Kidney (tissue), 14 donors: ENCODE measurements around the gene PLCB1. TPM values are rescaled to one million over a fixed set of nuclear protein-coding genes. Genes with fewer than 3 reads are reported as not detected.

Source experiments
- DNase-seq, 5 donors: peaks; one replicate each; pipeline ENCODE4 v3.0.0-alpha.2; 2013 to 2020
- FAIRE-seq: peaks from 2 replicates; lab custom pipeline; 2012; peaks lifted over from hg19 to GRCh38; lab: Jason Lieb, UNC
- H3K27ac ChIP-seq, 2 donors: one replicate each; pipeline ENCODE4 v1.7.0; 2013; ENCODE audit warnings: low read depth in 2 of 2, low read length in 2 of 2, inconsistent platforms in 1 of 2
- H3K27me3 ChIP-seq: one replicate; pipeline ENCODE4 v1.7.1; 2013; ENCODE audit warnings: low read length, inconsistent platforms; ENCODE audit not compliant: control insufficient read depth, insufficient read depth
- H3K36me3 ChIP-seq, 3 donors: one replicate each; pipeline versions ENCODE4 v1.7.0 to v1.7.1; 2013; ENCODE audit warnings: low read length in 3 of 3, control low read depth in 1 of 3, inconsistent platforms in 1 of 3; ENCODE audit not compliant: insufficient read depth in 3 of 3, control insufficient read depth in 2 of 3
- H3K4me1 ChIP-seq, 3 donors: one replicate each; pipeline versions ENCODE4 v1.7.0 to v1.7.1; 2013; ENCODE audit warnings: low read length in 3 of 3, inconsistent platforms in 1 of 3, low read depth in 1 of 3; ENCODE audit not compliant: control insufficient read depth in 2 of 3, insufficient read depth in 2 of 3
- H3K4me3 ChIP-seq, 3 donors: one replicate each; pipeline versions ENCODE4 v1.7.0 to v1.8.1; 2013; ENCODE audit warnings: low read length in 3 of 3, control low read depth in 1 of 3, inconsistent platforms in 1 of 3
- H3K9ac ChIP-seq, 3 donors: one replicate each; pipeline versions ENCODE4 v1.7.0 to v1.7.1; 2013; ENCODE audit warnings: low read length in 3 of 3, control low read depth in 1 of 3, inconsistent platforms in 1 of 3
- H3K9me3 ChIP-seq, 3 donors: one replicate each; pipeline versions ENCODE4 v1.7.0 to v1.7.1; 2013; ENCODE audit warnings: low read length in 3 of 3, control low read depth in 1 of 3, inconsistent platforms in 1 of 3; ENCODE audit not compliant: control insufficient read depth in 2 of 3, insufficient read depth in 1 of 3
- intact Hi-C: fragments of 100-400 bp; cut with DNase I; formaldehyde crosslinking; loops from one replicate; pipeline ENCODE4 v1.11.1; 2022
- polyA plus RNA-seq: library from polyadenylated mRNA; stranded (reverse); fragments of 350-450 nt; fragmentation: Illumina TruSeq; extraction: RNeasy Lipid Tissue Mini Kit (QIAGEN cat#74804); gene quantifications from one replicate; pipeline ENCODE4 v1.2.3, GENCODE V29; 2014; ENCODE audit warnings: low read depth, low replicate concordance; ENCODE audit not compliant: insufficient read depth
- total RNA-seq: library from RNA; stranded (reverse); fragmentation: NEBNext Ultra II Directional; extraction: Animal tissue kit (Norgen Biotek cat#: 25700); gene quantifications from one replicate; pipeline ENCODE4 v1.2.1, GENCODE V29; 2021
- TF ChIP-seq, protein P1 (sequence below): IDR thresholded peaks from 3 replicates; pipeline ENCODE4 v1.5.1; 2012; ENCODE audit warnings: mild to moderate bottlenecking, moderate library complexity, borderline replicate concordance; ENCODE audit not compliant: insufficient read depth; ENCODE audit errors: extremely low read depth
- donor health status: control.
- donor health status: control.
- donor health status: control.
- donor health status: control.
- donor health status: control.
- donor health status: DM: yes; HTN: yes; CAD: no.
- donor health status: Normal renal cell carcinoma (clear cell type).

PLCB1 gene
- total and polyA plus RNA-seq, 2 donors from 2014 or later, result 9.4 to 107 TPM

DNA sequence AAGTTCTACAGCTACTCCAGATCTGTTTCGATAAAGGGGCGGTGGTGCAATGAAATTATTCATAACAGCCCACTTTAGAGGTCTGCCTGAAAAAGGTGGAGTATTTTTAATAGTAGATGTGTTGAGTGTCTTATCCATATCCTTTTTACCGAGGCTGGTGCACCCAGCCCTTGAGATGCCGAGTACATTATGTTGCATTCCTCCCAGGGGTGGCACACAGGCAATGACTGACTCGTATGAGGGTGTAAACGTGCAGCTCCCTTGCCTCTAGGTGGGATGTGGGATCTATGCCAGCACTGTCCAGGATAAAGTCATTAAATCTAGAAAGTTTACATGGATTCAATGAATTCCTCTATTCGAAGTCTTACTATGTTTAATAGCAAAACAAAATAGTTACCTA, 355.6 kb downstream of the PLCB1 start:
- intact Hi-C loops, result no loop called here
- TF ChIP-seq, protein P1, sequence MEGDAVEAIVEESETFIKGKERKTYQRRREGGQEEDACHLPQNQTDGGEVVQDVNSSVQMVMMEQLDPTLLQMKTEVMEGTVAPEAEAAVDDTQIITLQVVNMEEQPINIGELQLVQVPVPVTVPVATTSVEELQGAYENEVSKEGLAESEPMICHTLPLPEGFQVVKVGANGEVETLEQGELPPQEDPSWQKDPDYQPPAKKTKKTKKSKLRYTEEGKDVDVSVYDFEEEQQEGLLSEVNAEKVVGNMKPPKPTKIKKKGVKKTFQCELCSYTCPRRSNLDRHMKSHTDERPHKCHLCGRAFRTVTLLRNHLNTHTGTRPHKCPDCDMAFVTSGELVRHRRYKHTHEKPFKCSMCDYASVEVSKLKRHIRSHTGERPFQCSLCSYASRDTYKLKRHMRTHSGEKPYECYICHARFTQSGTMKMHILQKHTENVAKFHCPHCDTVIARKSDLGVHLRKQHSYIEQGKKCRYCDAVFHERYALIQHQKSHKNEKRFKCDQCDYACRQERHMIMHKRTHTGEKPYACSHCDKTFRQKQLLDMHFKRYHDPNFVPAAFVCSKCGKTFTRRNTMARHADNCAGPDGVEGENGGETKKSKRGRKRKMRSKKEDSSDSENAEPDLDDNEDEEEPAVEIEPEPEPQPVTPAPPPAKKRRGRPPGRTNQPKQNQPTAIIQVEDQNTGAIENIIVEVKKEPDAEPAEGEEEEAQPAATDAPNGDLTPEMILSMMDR, result no peak
- FAIRE-seq (peak; percentile 8), DNase-seq (no peak)
- H3K36me3 ChIP-seq, result no peaks in the 10 kb centered on the region
- no peak overlapping the region for H3K9ac ChIP-seq
- H3K27me3 ChIP-seq, result no peaks in the 10 kb centered on the region
- H3K4me1 ChIP-seq, result no peaks in the 10 kb centered on the region
- no peak overlapping the region for H3K27ac ChIP-seq
- H3K9me3 ChIP-seq, result no peaks in the 10 kb centered on the region
- H3K4me3 ChIP-seq, result no peak overlapping the region

DNA sequence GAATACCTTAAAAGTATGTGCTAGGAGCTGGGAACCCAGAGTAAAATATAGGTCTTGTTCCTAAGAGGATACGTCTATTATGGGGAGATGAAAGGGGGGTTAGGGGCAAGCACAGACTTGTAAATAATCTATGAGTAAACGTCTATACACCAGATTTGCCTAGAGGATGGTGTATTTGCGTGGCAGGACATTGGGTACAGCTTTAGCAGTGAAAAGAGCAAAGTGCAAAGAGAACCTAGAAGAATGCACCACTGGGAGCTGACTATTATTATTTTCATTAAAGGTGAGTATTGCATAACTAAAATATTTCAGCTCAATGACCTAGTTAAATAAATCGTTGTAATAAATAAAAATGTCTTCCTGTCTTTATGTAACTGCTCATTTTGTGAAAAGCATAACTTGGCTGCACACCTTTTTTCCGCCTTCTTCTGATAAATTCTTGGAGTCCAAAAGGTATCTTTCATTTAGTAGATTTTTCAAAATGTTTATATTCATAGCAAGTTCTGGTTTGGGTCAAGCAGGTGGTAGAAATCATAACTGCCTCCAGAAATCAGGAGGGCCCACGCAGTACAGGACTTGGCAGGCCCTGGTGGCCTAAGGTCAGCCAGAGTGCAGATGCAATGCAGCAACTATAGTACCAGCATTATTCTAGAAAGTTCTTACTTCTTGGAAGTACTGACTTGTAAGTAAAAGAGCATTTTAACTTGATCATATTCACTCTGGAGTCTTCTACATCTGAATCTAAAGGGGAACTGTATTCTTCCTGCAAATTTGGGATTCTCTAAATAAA, 357.2 kb downstream of the PLCB1 start:
- Histone ChIP-seq H3K27me3 (no peaks in the 10 kb centered on the region), H3K36me3 (no peaks in the 10 kb centered on the region), H3K27ac (no peak overlapping the region), H3K4me3 (no peak overlapping the region), H3K9me3 (no peaks in the 10 kb centered on the region), H3K4me1 (no peaks in the 10 kb centered on the region), H3K9ac (no peak overlapping the region)
- intact Hi-C loops, result no loop called here
- no peak for FAIRE-seq
- TF ChIP-seq, protein P1, result no peak
- DNase-seq, result no peak

DNA sequence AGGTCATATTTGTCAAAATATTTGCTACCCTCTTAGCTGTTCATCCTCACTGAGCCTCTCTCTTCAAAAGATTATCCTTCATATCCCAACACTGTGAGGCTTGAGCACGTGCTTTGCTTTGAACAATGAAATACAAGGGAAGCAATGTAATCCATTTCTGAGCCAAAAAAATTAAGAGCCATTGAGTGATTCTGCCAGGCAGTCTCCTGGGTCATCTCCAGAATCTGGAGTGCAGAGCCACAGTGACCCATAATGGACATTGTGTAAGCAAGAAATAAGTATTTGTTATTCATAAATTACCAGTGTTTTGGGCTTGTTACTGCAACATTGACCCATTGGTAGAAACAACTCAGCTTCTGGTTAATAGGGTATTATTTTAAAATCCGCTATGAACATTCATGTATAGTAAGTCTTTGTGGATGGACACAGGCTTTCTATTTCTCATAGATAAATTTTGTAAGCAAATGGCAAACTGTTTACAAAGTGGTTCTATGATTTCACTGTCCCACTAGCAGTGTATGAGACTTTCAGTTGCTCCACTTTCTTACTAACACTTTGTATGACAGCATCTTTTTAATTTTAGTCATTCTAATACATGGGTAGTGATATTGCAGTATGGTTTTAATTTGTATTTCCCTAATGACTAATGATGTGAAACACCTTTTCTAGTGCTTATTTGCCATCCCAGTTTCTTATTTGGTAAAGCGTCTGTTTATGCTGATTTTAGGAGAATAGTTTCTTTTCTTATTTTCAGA, 358.2 kb downstream of the PLCB1 start:
- FAIRE-seq (no peak), DNase-seq (no peak)
- no peaks in the 10 kb centered on the region for H3K4me1 ChIP-seq
- no peak overlapping the region for H3K9ac ChIP-seq
- intact Hi-C loops, result no loop called here
- no peak overlapping the region for H3K27ac ChIP-seq
- H3K4me3 ChIP-seq, result no peak overlapping the region
- no peaks in the 10 kb centered on the region for H3K9me3 ChIP-seq
- H3K36me3 ChIP-seq, result no peaks in the 10 kb centered on the region
- TF ChIP-seq, protein P1, result no peak
- no peaks in the 10 kb centered on the region for H3K27me3 ChIP-seq
